GM12878 (cell line): Measurements from ENCODE around the gene MRPS12. TPM values are rescaled to one million over a fixed set of nuclear protein-coding genes. Genes with fewer than 3 reads are reported as not detected.

Experiments used
- ATAC-seq: fragments of 200-7000 bp; cut with Tn5 transposase; 3 replicates; pipeline ENCODE4 v1.9.1; 2020; ENCODE audit warnings: mild to moderate bottlenecking, moderate library complexity
- BruUV-seq: library from RNA; stranded (reverse); fragments of 400-500 nt; replicated peaks from 2 replicates; lab custom pipeline; 2021; lab: Mats Ljungman, UMichigan
- CTCF ChIA-PET: fragments of 300-600 bp; sonication (Branson Sonifier 250); formaldehyde crosslinking; extraction: SDS; loops from one replicate; lab custom pipeline; 2021; ENCODE audit warnings: inconsistent platforms; lab: Yijun Ruan, JAX
- POLR2A ChIA-PET: fragments of 350-600 bp; formaldehyde crosslinking; extraction: SDS; loops from one replicate; lab custom pipeline; 2021; ENCODE audit warnings: inconsistent platforms; lab: Charles Lee
- RAD21 ChIA-PET: fragments of 300-600 bp; sonication (Branson Sonifier 250); formaldehyde crosslinking; loops from one replicate; lab custom pipeline; 2023; ENCODE audit warnings: antibody characterized with exemption; ENCODE audit not compliant: unreplicated experiment; lab: Charles Lee
- SMC1A ChIA-PET: fragments of 300-600 bp; sonication (Branson Sonifier 250); formaldehyde crosslinking; loops from one replicate; lab custom pipeline; 2023; ENCODE audit not compliant: unreplicated experiment, uncharacterized antibody; lab: Charles Lee
- DNase-seq: peaks from one replicate; pipeline ENCODE4 v3.0.0-alpha.2; 2011; ENCODE audit warnings: low read depth, low spot score
- FAIRE-seq: peaks from 3 replicates; lab custom pipeline; 2011; peaks lifted over from hg19 to GRCh38; lab: Jason Lieb, UNC
- H2AFZ ChIP-seq: 2 replicates; pipeline ENCODE4 v1.6.0; 2011; ENCODE audit warnings: low read depth, low read length, control low read depth; ENCODE audit not compliant: control insufficient read depth
- H3K27ac ChIP-seq: 2 replicates; pipeline ENCODE4 v1.5.1; 2011; ENCODE audit warnings: control low read depth; ENCODE audit not compliant: control insufficient read depth, insufficient read depth
- H3K27me3 ChIP-seq, 2 experiments: replicated peaks in 1 of 2; 2 replicates each; pipeline versions ENCODE4 v1.6.0 to v1.6.1; 2011; ENCODE audit warnings: low read length in 1 of 2; ENCODE audit not compliant: control insufficient read depth in 2 of 2, insufficient read depth in 2 of 2
- H3K36me3 ChIP-seq, 2 experiments: 2 replicates each; pipeline ENCODE4 v1.5.1; 2011; ENCODE audit warnings: low read length in 1 of 2; ENCODE audit not compliant: control insufficient read depth in 2 of 2, insufficient read depth in 2 of 2
- H3K4me1 ChIP-seq: 2 replicates; pipeline ENCODE4 v1.6.1; 2011; ENCODE audit warnings: mild to moderate bottlenecking, low read length, moderate library complexity, mixed read lengths; ENCODE audit not compliant: control insufficient read depth, insufficient read depth
- H3K4me2 ChIP-seq: 2 replicates; pipeline ENCODE4 v1.6.0; 2011; ENCODE audit warnings: control low read depth; ENCODE audit not compliant: control insufficient read depth, insufficient read depth
- H3K4me3 ChIP-seq: fragments of 200-600 bp; sonication (generic); 2 replicates; pipeline ENCODE4 v1.5.1; 2016
- H3K79me2 ChIP-seq: 2 replicates; pipeline ENCODE4 v1.6.0; 2011; ENCODE audit warnings: low read length; ENCODE audit not compliant: control insufficient read depth, insufficient read depth
- H3K9ac ChIP-seq: 2 replicates; pipeline ENCODE4 v1.8.0; 2011; ENCODE audit warnings: low read length, control low read depth, mixed read lengths; ENCODE audit not compliant: control insufficient read depth, insufficient read depth
- H3K9me3 ChIP-seq: replicated peaks from 3 replicates; pipeline ENCODE4 v1.5.1; 2011; ENCODE audit warnings: mild to moderate bottlenecking, low read length; ENCODE audit not compliant: control insufficient read depth, insufficient read depth
- H4K20me1 ChIP-seq: 2 replicates; pipeline ENCODE4 v1.6.0; 2011; ENCODE audit not compliant: control insufficient read depth, insufficient read depth
- CHD1 ChIP-seq: IDR thresholded peaks from 2 replicates; pipeline ENCODE4 v1.6.1; 2012; ENCODE audit warnings: low read depth, low read length, improper control_type of control experiment
- CTCF ChIP-seq, 3 experiments: IDR thresholded peaks in 2 of 3; conservative IDR thresholded peaks in 1 of 3; 2 replicates each; pipeline ENCODE4 v1.5.1; 2011; ENCODE audit warnings: low read depth in 3 of 3, low read length in 3 of 3, mild to moderate bottlenecking in 3 of 3, control low read depth in 2 of 3, moderate library complexity in 2 of 3, inconsistent platforms in 1 of 3, mixed read lengths in 1 of 3; ENCODE audit not compliant: control insufficient read depth in 2 of 3, insufficient read depth in 1 of 3; ENCODE audit errors: extremely low read depth in 1 of 3
- FOXM1 ChIP-seq: IDR thresholded peaks from 2 replicates; pipeline ENCODE4 v1.6.1; 2012; ENCODE audit warnings: low read depth, mild to moderate bottlenecking, inconsistent platforms, low read length, moderate library complexity
- LARP7 ChIP-seq: fragments of 450-650 bp; IDR thresholded peaks from 2 replicates; pipeline ENCODE4 v1.6.1; 2017; ENCODE audit warnings: mild to moderate bottlenecking
- MYC ChIP-seq: IDR thresholded peaks from 2 replicates; pipeline ENCODE4 v1.6.1; 2011; ENCODE audit warnings: mild to moderate bottlenecking, low read length, moderate library complexity, inconsistent platforms; ENCODE audit not compliant: insufficient read depth, insufficient replicate concordance, insufficient read length, severe bottlenecking
- NR2C2 ChIP-seq: IDR thresholded peaks from 2 replicates; pipeline ENCODE4 v1.6.1; 2011; ENCODE audit warnings: borderline replicate concordance, low read depth; ENCODE audit not compliant: control insufficient read depth, insufficient read length
- PML ChIP-seq: IDR thresholded peaks from 2 replicates; pipeline ENCODE4 v1.6.1; 2012; ENCODE audit warnings: low read length, inconsistent platforms
- RAD51 ChIP-seq: fragments of 450-650 bp; IDR thresholded peaks from 2 replicates; pipeline ENCODE4 v1.6.1; 2016; ENCODE audit warnings: moderate library complexity, mild to moderate bottlenecking, inconsistent platforms
- RELA ChIP-seq: fragments of 450-650 bp; IDR thresholded peaks from 2 replicates; pipeline ENCODE4 v1.8.0; 2014; ENCODE audit warnings: borderline replicate concordance; ENCODE audit not compliant: partially characterized antibody
- RFX5 ChIP-seq: IDR thresholded peaks from 2 replicates; pipeline ENCODE4 v1.6.1; 2011; ENCODE audit warnings: low read depth, low read length, improper control_type of control experiment
- SIN3A ChIP-seq: IDR thresholded peaks from 2 replicates; pipeline ENCODE4 v1.6.1; 2012; ENCODE audit warnings: low read depth, low read length, improper control_type of control experiment
- SUPT20H ChIP-seq: IDR thresholded peaks from 2 replicates; pipeline ENCODE4 v1.6.1; 2011; ENCODE audit warnings: low read depth, mild to moderate bottlenecking, low read length, moderate library complexity, borderline replicate concordance; ENCODE audit not compliant: control insufficient read depth
- TAF1 ChIP-seq: IDR thresholded peaks from 2 replicates; pipeline ENCODE4 v1.6.1; 2011; ENCODE audit warnings: mild to moderate bottlenecking, low read depth, low read length, borderline replicate concordance
- TCF12 ChIP-seq: IDR thresholded peaks from 2 replicates; pipeline ENCODE4 v1.6.1; 2011; ENCODE audit warnings: low read depth, mild to moderate bottlenecking, low read length
- USF1 ChIP-seq: IDR thresholded peaks from 2 replicates; pipeline ENCODE4 v1.6.1; 2011; ENCODE audit warnings: borderline replicate concordance, low read depth, mild to moderate bottlenecking, moderate library complexity, mixed read lengths, low read length; ENCODE audit not compliant: insufficient read depth; ENCODE audit errors: extremely low read length
- ZBTB33 ChIP-seq: fragments of 450-650 bp; IDR thresholded peaks from 2 replicates; pipeline ENCODE4 v1.6.1; 2017; ENCODE audit warnings: mild to moderate bottlenecking
- ZNF217 ChIP-seq: fragments of 450-650 bp; IDR thresholded peaks from 2 replicates; pipeline ENCODE4 v1.6.1; 2017; ENCODE audit warnings: antibody characterized with exemption, mild to moderate bottlenecking
- ZNF384 ChIP-seq: IDR thresholded peaks from 2 replicates; pipeline ENCODE4 v1.6.1; 2012; ENCODE audit warnings: low read depth, mild to moderate bottlenecking, low read length, improper control_type of control experiment, borderline replicate concordance
- ZSCAN29 ChIP-seq: fragments of 450-650 bp; IDR thresholded peaks from 2 replicates; pipeline ENCODE4 v1.6.1; 2017; ENCODE audit warnings: mild to moderate bottlenecking, moderate library complexity
- WGBS: methylation state at CpG from one replicate; pipeline ENCODE4 v1.1.6; 2016; ENCODE audit warnings: low lambda C conversion rate; ENCODE audit not compliant: insufficient replicate concordance, insufficient coverage; ENCODE audit errors: missing lambda C conversion rate; 5-methylcytosine and 5-hydroxymethylcytosine counted together
- in situ Hi-C: fragments of 300-500 bp; cut with MboI; formaldehyde crosslinking; loops from 9 replicates; pipeline ENCODE4 v1.14.3; 2018; ENCODE audit warnings: mixed read lengths
- intact Hi-C: fragments of 100-400 bp; cut with micrococcal nuclease; formaldehyde crosslinking; loops from one replicate; pipeline ENCODE4 v1.14.2; 2022; ENCODE audit not compliant: unreplicated experiment
- polyA plus RNA-seq, 11 experiments: library from polyadenylated mRNA; depleted of rRNA in 4 of 11; unstranded in 6 of 11; stranded (reverse) in 5 of 11; fragments of >200 nt; fragmentation: Nextera tagmentation in 4 of 11; fragmentation: Illumina TruSeq in 1 of 11; extraction: Ambion mirVana in 4 of 11; extraction: Trizol in 1 of 11; gene quantifications; 1 replicate in 1 of 11; 2 replicates in 10 of 11; pipeline versions ENCODE4 v1.2.1 to v1.2.3, GENCODE V29; 2011 to 2016; ENCODE audit warnings: inconsistent platforms in 2 of 11, missing spikeins in 2 of 11, low read depth in 1 of 11
- total RNA-seq, 4 experiments: library from RNA; depleted of rRNA in 3 of 4; stranded (reverse); fragments of >200 nt in 3 of 4; fragmentation: Illumina TruSeq in 1 of 4; extraction: Trizol in 1 of 4; gene quantifications; 2 replicates each; pipeline versions ENCODE4 v1.2.1 to v1.2.3, GENCODE V29; 2013 to 2021

The MRPS12 gene
- total and polyA plus RNA-seq, 10 of the 15 experiments (the other 5 are each of a cell fraction or from before 2014, with no cell fraction given) = 7.3 to 205 (median 77.3) TPM

- Histone ChIP-seq H2AFZ (no peak within 1 kb of the TSS; the same call in 1 of the 2 replicates), H3K9ac (no peak within 1 kb of the TSS), H3K4me1 (peaks cover 21% of the 10 kb centered on the region), H3K4me3 (no peak within 1 kb of the TSS), H3K27ac (no peak within 1 kb of the TSS), H3K27me3 (peaks cover 0 to 3% of the 10 kb centered on the region in 2 experiments; a peak in 2 of 4 replicates), H4K20me1 (no peaks in the 10 kb centered on the region), H3K4me2 (peak within 1 kb of the TSS; percentile 59; the same call in 1 of the 2 replicates), H3K36me3 (no peaks in the 10 kb centered on the region), H3K9me3 (peaks cover 2% of the 10 kb centered on the region; the same call in 2 of the 3 replicates), H3K79me2 (no peaks in the 10 kb centered on the region)
- peak; percentile 50 for ATAC-seq
- BruUV-seq = no TSS peak
- no peak for FAIRE-seq
- RAD21 ChIA-PET = interaction anchor here (0.6 to 3.9 kb wide), 10 partner anchors 9 to 71 kb away, joined by 3 to 27 read pairs (median 4); partner anchors contain the start of gene FBXO27
- intact Hi-C loops = loop anchor here (5.0 to 10.0 kb wide), 2 partner anchors 47 to 429 kb away; partner anchors contain the start of gene ZFP36
- in situ Hi-C loops = no loop called here
- SMC1A ChIA-PET = interaction anchor here (0.8 to 4.2 kb wide), 7 partner anchors 12 to 62 kb away, joined by 3 to 20 read pairs (median 4); no protein-coding TSS in a partner anchor
- POLR2A ChIA-PET = interaction anchor here (0.6 to 2.6 kb wide), 7 partner anchors 32 to 126 kb away, joined by 3 to 12 read pairs (median 4); partner anchors contain the start of gene FBXO27
- 13% methylated on average over 35 of the region's 63 CpGs for WGBS
- CTCF ChIA-PET = interaction anchor here (0.7 to 4.0 kb wide), 17 partner anchors 9 to 105 kb away, joined by 3 to 28 read pairs (median 4); no protein-coding TSS in a partner anchor
- no peak for DNase-seq
- TF ChIP-seq FOXM1 (no peak), ZNF384 (no peak), TCF12 (no peak), ZSCAN29 (no peak), ZBTB33 (no peak), MYC (no peak), NR2C2 (no peak), CHD1 (no peak), PML (no peak), SUPT20H (no peak), CTCF (IDR thresholded peaks at IDR 0.05 in 2 of 3, conservative IDR thresholded peaks at IDR 0.05 in 1 of 3; ENCODE audit: control insufficient read depth in 2 of 3, extremely low read depth in 1 of 3, insufficient read depth in 1 of 3, low read depth in 3 of 3, low read length in 3 of 3) (no peak), TAF1 (no peak), USF1 (no peak), RAD51 (no peak), RFX5 (no peak), SIN3A (no peak), ZNF217 (no peak), RELA (no peak), LARP7 (peak; percentile 31; the same call in 1 of the 2 replicates)
Measured at GRCh38 chr19:38975214-38975860, 44.6 kb downstream of the MRPS12 start, which contains the start of gene FBXO17. Gene FBXO17 (minus strand): TSS chr19:38975742. CDS start chr19:38950319, 25,423 bp downstream.
